ENCODE measurements around the gene MUC6.

Gene MUC6

GRCh38 chr11:1003159-1003558 is 33.4 kb downstream of the MUC6 start:
- no peak for DNase-seq

GRCh38 chr11:1002406-1002984 is 34.0 kb downstream of the MUC6 start:
- no peak for DNase-seq

- no peak for DNase-seq
These were observed 34.7 kb downstream of the MUC6 start for GRCh38 chr11:1001617-1002405.

GRCh38 chr11:1000357-1001278 is 35.9 kb downstream of the MUC6 start:
- no peak for DNase-seq

- no peak for DNase-seq
These were observed 37.5 kb downstream of the MUC6 start for GRCh38 chr11:999009-999408.

- DNase-seq = no peak
These were observed 38.6 kb downstream of the MUC6 start for GRCh38 chr11:997907-998306.

- no peak for DNase-seq
These were observed 39.8 kb downstream of the MUC6 start for GRCh38 chr11:996681-997080.

GRCh38 chr11:995752-996420 is 40.6 kb downstream of the MUC6 start:
- no peak for DNase-seq

GRCh38 chr11:995044-995751 is 41.3 kb downstream of the MUC6 start:
- no peak for DNase-seq

- no peak for DNase-seq
These were observed 42.8 kb downstream of the MUC6 start for GRCh38 chr11:993632-994167.

GRCh38 chr11:992577-992976 is 43.9 kb downstream of the MUC6 start:
- no peak for DNase-seq

GRCh38 chr11:991711-992307 is 44.7 kb downstream of the MUC6 start:
- DNase-seq = no peak

- no peak for DNase-seq
These were observed 45.5 kb downstream of the MUC6 start for GRCh38 chr11:991034-991433.

- DNase-seq = no peak
These were observed 46.4 kb downstream of the MUC6 start for GRCh38 chr11:990101-990500.

GRCh38 chr11:987671-988070 is 48.8 kb downstream of the MUC6 start:
- no peak for DNase-seq

- DNase-seq = no peak
These were observed 49.6 kb downstream of the MUC6 start for GRCh38 chr11:986952-987305.

- no peak for DNase-seq
These were observed 50.1 kb downstream of the MUC6 start for GRCh38 chr11:986270-986951.

GRCh38 chr11:985848-986247 is 50.7 kb downstream of the MUC6 start:
- DNase-seq = no peak

- DNase-seq = no peak
These were observed 51.1 kb downstream of the MUC6 start for GRCh38 chr11:985406-985805.

- DNase-seq = no peak
These were observed 52.0 kb downstream of the MUC6 start for GRCh38 chr11:984546-984945.

GRCh38 chr11:981764-982163 is 54.8 kb downstream of the MUC6 start:
- no peak for DNase-seq

All from NCI-H187 treated with DMSO at 0.1 percent for 48 hours (cell line).